ENCODE data around the gene SPACA9. TPM values are rescaled to one million over a fixed set of nuclear protein-coding genes. Genes with fewer than 3 reads are reported as not detected.
A peak's percentile ranks its signal among the peaks of the same experiment; 100 is the strongest.

The SPACA9 gene
- total RNA-seq, 2 donors from 2014 or later: 0.71 to 1.0 TPM

GRCh38 chr9:132854832-132855231, 23.9 kb upstream of the SPACA9 start:
- H3K4me1 Mint-ChIP-seq (ENCODE audit: low read depth in 2 of 2): peaks cover 0 to 5% of the 10 kb centered on the region in 2 donors
- H3K36me3 Mint-ChIP-seq: no peaks in the 10 kb centered on the region
- peaks cover 0 to 19% of the 10 kb centered on the region in 2 donors for H3K27me3 Mint-ChIP-seq
- no peak overlapping the region for H3K27ac Mint-ChIP-seq
- DNase-seq (ENCODE audit: low spot score) (no peak), ATAC-seq (no peak)
- H3K4me3 Mint-ChIP-seq: no peak overlapping the region
- H3K9me3 Mint-ChIP-seq: no peaks in the 10 kb centered on the region

- H3K9me3 Mint-ChIP-seq: no peaks in the 10 kb centered on the region
- peaks cover 0 to 5% of the 10 kb centered on the region in 2 donors for H3K4me1 Mint-ChIP-seq (ENCODE audit: low read depth in 2 of 2)
- no peaks in the 10 kb centered on the region for H3K36me3 Mint-ChIP-seq
- no peak for ATAC-seq
- H3K27me3 Mint-ChIP-seq: peaks cover 0 to 19% of the 10 kb centered on the region in 2 donors
- H3K4me3 Mint-ChIP-seq: no peak overlapping the region
- DNase-seq (ENCODE audit: low spot score): no peak
- H3K27ac Mint-ChIP-seq: no peak overlapping the region
These were observed 22.8 kb upstream of the SPACA9 start for GRCh38 chr9:132855904-132856303.

GRCh38 chr9:132857031-132857430, 21.7 kb upstream of the SPACA9 start:
- Mint-ChIP-seq H3K9me3 (no peaks in the 10 kb centered on the region), H3K36me3 (no peaks in the 10 kb centered on the region), H3K4me1 (ENCODE audit: low read depth in 2 of 2) (peaks cover 0 to 5% of the 10 kb centered on the region in 2 donors), H3K27me3 (peaks cover 0 to 12% of the 10 kb centered on the region in 2 donors), H3K27ac (no peak overlapping the region), H3K4me3 (no peak overlapping the region)
- DNase-seq (ENCODE audit: low spot score) (no peak), ATAC-seq (no peak)

- Mint-ChIP-seq H3K4me1 (ENCODE audit: low read depth in 2 of 2) (peaks cover 0 to 5% of the 10 kb centered on the region in 2 donors), H3K9me3 (no peaks in the 10 kb centered on the region), H3K4me3 (no peak overlapping the region), H3K36me3 (no peaks in the 10 kb centered on the region), H3K27ac (no peak overlapping the region), H3K27me3 (peaks cover 0 to 12% of the 10 kb centered on the region in 2 donors)
- ATAC-seq (no peak), DNase-seq (ENCODE audit: low spot score) (no peak)
These were observed 20.9 kb upstream of the SPACA9 start for GRCh38 chr9:132857616-132858342.

GRCh38 chr9:132858751-132859150, 19.9 kb upstream of the SPACA9 start:
- ATAC-seq (no peak), DNase-seq (ENCODE audit: low spot score) (no peak)
- H3K9me3 Mint-ChIP-seq: no peaks in the 10 kb centered on the region
- H3K36me3 Mint-ChIP-seq: no peaks in the 10 kb centered on the region
- peaks cover 0 to 5% of the 10 kb centered on the region in 2 donors for H3K4me1 Mint-ChIP-seq (ENCODE audit: low read depth in 2 of 2)
- H3K4me3 Mint-ChIP-seq: no peak overlapping the region
- H3K27me3 Mint-ChIP-seq: peaks cover 0 to 12% of the 10 kb centered on the region in 2 donors
- no peak overlapping the region for H3K27ac Mint-ChIP-seq

GRCh38 chr9:132861666-132862065, 17.0 kb upstream of the SPACA9 start:
- Mint-ChIP-seq H3K4me1 (ENCODE audit: low read depth in 2 of 2) (no peaks in the 10 kb centered on the region), H3K36me3 (no peaks in the 10 kb centered on the region), H3K4me3 (no peak overlapping the region), H3K27ac (no peak overlapping the region), H3K9me3 (no peaks in the 10 kb centered on the region), H3K27me3 (peaks cover 0 to 2% of the 10 kb centered on the region in 2 donors)
- DNase-seq (ENCODE audit: low spot score) (no peak), ATAC-seq (no peak)

- Mint-ChIP-seq H3K9me3 (no peaks in the 10 kb centered on the region), H3K36me3 (no peaks in the 10 kb centered on the region), H3K4me3 (no peak overlapping the region), H3K27me3 (no peaks in the 10 kb centered on the region), H3K27ac (no peak overlapping the region), H3K4me1 (ENCODE audit: low read depth in 2 of 2) (no peaks in the 10 kb centered on the region)
- DNase-seq (ENCODE audit: low spot score) (no peak), ATAC-seq (no peak)
These were observed 16.2 kb upstream of the SPACA9 start for GRCh38 chr9:132862533-132862932.

- Mint-ChIP-seq H3K27me3 (no peaks in the 10 kb centered on the region), H3K36me3 (no peaks in the 10 kb centered on the region), H3K4me1 (ENCODE audit: low read depth in 2 of 2) (no peaks in the 10 kb centered on the region), H3K4me3 (no peak overlapping the region), H3K27ac (no peak overlapping the region), H3K9me3 (no peaks in the 10 kb centered on the region)
- no peak for DNase-seq (ENCODE audit: low spot score)
- ATAC-seq: no peak
These were observed 15.6 kb upstream of the SPACA9 start for GRCh38 chr9:132863096-132863495.

GRCh38 chr9:132864277-132864676, 14.4 kb upstream of the SPACA9 start:
- ATAC-seq (no peak), DNase-seq (ENCODE audit: low spot score) (no peak)
- H3K4me1 Mint-ChIP-seq (ENCODE audit: low read depth in 2 of 2): no peaks in the 10 kb centered on the region
- no peaks in the 10 kb centered on the region for H3K9me3 Mint-ChIP-seq
- no peaks in the 10 kb centered on the region for H3K27me3 Mint-ChIP-seq
- no peak overlapping the region for H3K27ac Mint-ChIP-seq
- no peak overlapping the region for H3K4me3 Mint-ChIP-seq
- no peaks in the 10 kb centered on the region for H3K36me3 Mint-ChIP-seq

- Mint-ChIP-seq H3K36me3 (no peaks in the 10 kb centered on the region), H3K27me3 (no peaks in the 10 kb centered on the region), H3K9me3 (no peaks in the 10 kb centered on the region), H3K4me1 (ENCODE audit: low read depth in 2 of 2) (no peaks in the 10 kb centered on the region), H3K4me3 (no peak overlapping the region), H3K27ac (no peak overlapping the region)
- DNase-seq (ENCODE audit: low spot score) (no peak), ATAC-seq (no peak)
These were observed 14.0 kb upstream of the SPACA9 start for GRCh38 chr9:132864691-132865090.

GRCh38 chr9:132866898-132867297, 11.8 kb upstream of the SPACA9 start:
- no peaks in the 10 kb centered on the region for H3K36me3 Mint-ChIP-seq
- H3K27me3 Mint-ChIP-seq: peaks cover 0 to 3% of the 10 kb centered on the region in 2 donors
- no peak overlapping the region for H3K27ac Mint-ChIP-seq
- H3K4me3 Mint-ChIP-seq: no peak overlapping the region
- ATAC-seq (no peak), DNase-seq (ENCODE audit: low spot score) (no peak)
- H3K9me3 Mint-ChIP-seq: no peaks in the 10 kb centered on the region
- no peaks in the 10 kb centered on the region for H3K4me1 Mint-ChIP-seq (ENCODE audit: low read depth in 2 of 2)

- ATAC-seq (no peak), DNase-seq (ENCODE audit: low spot score) (no peak)
- Mint-ChIP-seq H3K27me3 (peaks cover 0 to 3% of the 10 kb centered on the region in 2 donors), H3K36me3 (no peaks in the 10 kb centered on the region), H3K27ac (no peak overlapping the region), H3K4me1 (ENCODE audit: low read depth in 2 of 2) (peaks cover 5 to 7% of the 10 kb centered on the region in 2 donors), H3K9me3 (no peaks in the 10 kb centered on the region), H3K4me3 (no peak overlapping the region)
These were observed 9.4 kb upstream of the SPACA9 start for GRCh38 chr9:132869266-132869665.

- Mint-ChIP-seq H3K4me3 (peak overlapping the region; percentile 80), H3K27ac (peak overlapping the region; percentile 8 to 54), H3K9me3 (no peaks in the 10 kb centered on the region), H3K4me1 (ENCODE audit: low read depth in 2 of 2) (peaks cover 5 to 7% of the 10 kb centered on the region in 2 donors), H3K36me3 (no peaks in the 10 kb centered on the region), H3K27me3 (peaks cover 0 to 3% of the 10 kb centered on the region in 2 donors)
- DNase-seq (ENCODE audit: low spot score) (no peak), ATAC-seq (peak; percentile 51 to 63)
These were observed 5.3 kb upstream of the SPACA9 start for GRCh38 chr9:132873403-132873802.

GRCh38 chr9:132875159-132875558, 3.5 kb upstream of the SPACA9 start:
- Mint-ChIP-seq H3K4me1 (ENCODE audit: low read depth in 2 of 2) (peaks cover 16 to 18% of the 10 kb centered on the region in 2 donors), H3K27ac (no peak overlapping the region), H3K4me3 (no peak overlapping the region), H3K9me3 (no peaks in the 10 kb centered on the region), H3K27me3 (peaks cover 0 to 3% of the 10 kb centered on the region in 2 donors), H3K36me3 (no peaks in the 10 kb centered on the region)
- no peak for DNase-seq (ENCODE audit: low spot score)
- ATAC-seq: no peak

GRCh38 chr9:132876849-132877248, 1.8 kb upstream of the SPACA9 start:
- ATAC-seq (no peak), DNase-seq (ENCODE audit: low spot score) (no peak)
- H3K4me3 Mint-ChIP-seq: peak overlapping the region; percentile 66
- no peaks in the 10 kb centered on the region for H3K27me3 Mint-ChIP-seq
- H3K27ac Mint-ChIP-seq: no peak overlapping the region
- no peaks in the 10 kb centered on the region for H3K9me3 Mint-ChIP-seq
- H3K36me3 Mint-ChIP-seq: no peaks in the 10 kb centered on the region
- H3K4me1 Mint-ChIP-seq (ENCODE audit: low read depth in 2 of 2): peaks cover 18 to 20% of the 10 kb centered on the region in 2 donors

Measured in natural killer cell treated with Interleukin-12 subunit alpha and Interleukin-12 subunit beta and Interleukin-15 and Interleukin-18, amount 100 ng/mL, for 72 hours (primary cell).